Left lung (tissue), 10 donors: Measurements from ENCODE around the gene PPARA. TPM values are rescaled to one million over a fixed set of nuclear protein-coding genes. Genes with fewer than 3 reads are reported as not detected.
"Not testable (repeated sequence)": the region's sequence is repeated elsewhere in the genome, so short reads cannot be mapped to it uniquely, and the experiment has no call there.

Experiments used
- ATAC-seq: fragments of 200-7000 bp; cut with Tn5 transposase; one replicate; pipeline ENCODE4 v1.9.1; 2020; ENCODE audit warnings: moderate library complexity
- DNase-seq, 4 donors: peaks; one replicate each; pipeline ENCODE4 v3.0.0-alpha.2; 2013 to 2020
- H3K27ac ChIP-seq, 2 donors: fragments of 200-600 bp; sonication (generic) in 1 of 2; one replicate each; pipeline versions ENCODE4 v1.5.0 to v1.8.0; 2020 to 2021
- H3K27me3 ChIP-seq, 2 donors: fragments of 200-600 bp; sonication (generic) in 1 of 2; one replicate each; pipeline versions ENCODE4 v1.5.0 to v1.8.0; 2020 to 2021
- H3K36me3 ChIP-seq, 2 donors: fragments of 200-600 bp; sonication (generic) in 1 of 2; one replicate each; pipeline versions ENCODE4 v1.5.0 to v1.8.0; 2020 to 2021
- H3K4me1 ChIP-seq, 2 donors: fragments of 200-600 bp; one replicate each; pipeline ENCODE4 v1.8.0; 2021
- H3K4me3 ChIP-seq, 2 donors: fragments of 200-600 bp; sonication (generic) in 1 of 2; one replicate each; pipeline versions ENCODE4 v1.5.0 to v1.8.0; 2020 to 2021; ENCODE audit warnings: mild to moderate bottlenecking in 1 of 2
- H3K9me3 ChIP-seq, 2 donors: fragments of 200-600 bp; sonication (generic) in 1 of 2; one replicate each; pipeline versions ENCODE4 v1.5.0 to v1.8.0; 2020 to 2021
- CTCF ChIP-seq, 2 donors: fragments of 200-600 bp; sonication (generic) in 1 of 2; IDR thresholded peaks; one replicate each; pipeline versions ENCODE4 v1.5.0 to v1.8.0; 2021; ENCODE audit warnings: antibody characterized with exemption in 2 of 2
- intact Hi-C, 2 donors: fragments of 100-400 bp; cut with DNase I; formaldehyde crosslinking; loops; one replicate each; pipeline versions ENCODE4 v1.11.2 to v1.14.2; 2022
- polyA plus RNA-seq, 6 donors: library from polyadenylated mRNA; unstranded; fragments of 120-200 nt; gene quantifications; one replicate each; pipeline ENCODE4 v1.2.1, GENCODE V29; 2013; ENCODE audit not compliant: insufficient read length in 6 of 6
- total RNA-seq, 2 donors: library from RNA; stranded (reverse); fragmentation: NEBNext Ultra II Directional; extraction: Animal tissue kit (Norgen Biotek cat#: 25700); gene quantifications; one replicate each; pipeline ENCODE4 v1.2.1, GENCODE V29; 2021
- donor health status: DM: no; HTN: yes; CAD: no.
- donor health status: DM: no; HTN: no; CAD: no.

The PPARA gene
- total and polyA plus RNA-seq, 8 donors: 13.8 to 22.3 (median 15.8) TPM

- H3K4me1 ChIP-seq: peaks cover 0 to 20% of the 10 kb centered on the region in 2 donors
- no peak for ATAC-seq
- no peak for DNase-seq
- H3K27me3 ChIP-seq: peaks cover 0 to 25% of the 10 kb centered on the region in 2 donors
- H3K27ac ChIP-seq: no peak overlapping the region
- no peaks in the 10 kb centered on the region for H3K36me3 ChIP-seq
- no peaks in the 10 kb centered on the region for H3K9me3 ChIP-seq
- intact Hi-C loops: no loop called here
- H3K4me3 ChIP-seq: no peak overlapping the region
- no peak for TF ChIP-seq CTCF (IDR thresholded peaks at IDR 0.05)
Observed at GRCh38 chr22:46259374-46259773, 109.0 kb downstream of the PPARA start.

- H3K27me3 ChIP-seq: peaks cover 0 to 25% of the 10 kb centered on the region in 2 donors
- no peak for ATAC-seq
- no peak overlapping the region for H3K27ac ChIP-seq
Observed at GRCh38 chr22:46260038-46260437, 109.7 kb downstream of the PPARA start.

GRCh38 chr22:46262449-46263215, 112.3 kb downstream of the PPARA start:
- DNase-seq (peak in 3 of 4 donors; percentile 55 to 94 (median 79)), ATAC-seq (peak; percentile 77)
- H3K27me3 ChIP-seq: peaks cover 0 to 25% of the 10 kb centered on the region in 2 donors
- no peak overlapping the region for H3K27ac ChIP-seq
- peak overlapping the region in 1 of 2 donors; percentile 23 for H3K4me3 ChIP-seq
- intact Hi-C loops: no loop called here
- H3K36me3 ChIP-seq: no peaks in the 10 kb centered on the region
- TF ChIP-seq CTCF (IDR thresholded peaks at IDR 0.05): peak; percentile 12 to 50
- no peaks in the 10 kb centered on the region for H3K9me3 ChIP-seq
- H3K4me1 ChIP-seq: peaks cover 0 to 30% of the 10 kb centered on the region in 2 donors

More at GRCh38 chr22:46260038-46260437, 109.7 kb downstream of the PPARA start:
- no peak overlapping the region for H3K4me3 ChIP-seq
- intact Hi-C loops: no loop called here
- peaks cover 0 to 20% of the 10 kb centered on the region in 2 donors for H3K4me1 ChIP-seq
- TF ChIP-seq CTCF (IDR thresholded peaks at IDR 0.05): no peak
- no peaks in the 10 kb centered on the region for H3K36me3 ChIP-seq
- H3K9me3 ChIP-seq: no peaks in the 10 kb centered on the region
- no peak for DNase-seq

- Histone ChIP-seq H3K36me3 (no peaks in the 10 kb centered on the region), H3K27me3 (peaks cover 0 to 25% of the 10 kb centered on the region in 2 donors), H3K4me1 (peaks cover 0 to 32% of the 10 kb centered on the region in 2 donors), H3K27ac (no peak within 1 kb of the TSS), H3K4me3 (peak within 1 kb of the TSS in 1 of 2 donors; percentile 23), H3K9me3 (no peaks in the 10 kb centered on the region)
- ATAC-seq: no peak
- no peak for TF ChIP-seq CTCF (IDR thresholded peaks at IDR 0.05)
- no peak for DNase-seq
- intact Hi-C loops: no loop called here
Observed at GRCh38 chr22:46263216-46263590, 112.9 kb downstream of the PPARA start, which contains the start of gene PKDREJ. PKDREJ (minus strand) TSS chr22:46263343; CDS start chr22:46263322, 21 bp downstream.

- H3K9me3 ChIP-seq, H3K27ac ChIP-seq, H3K36me3 ChIP-seq, intact Hi-C loops, DNase-seq, H3K4me3 ChIP-seq, ATAC-seq: not testable (repeated sequence)
- Histone ChIP-seq H3K4me1 (peaks cover 12 to 34% of the 10 kb centered on the region in 2 donors), H3K27me3 (peaks cover 0 to 25% of the 10 kb centered on the region in 2 donors)
Observed at GRCh38 chr22:46264520-46264919, 114.2 kb downstream of the PPARA start.

- H3K27ac ChIP-seq, intact Hi-C loops, H3K9me3 ChIP-seq, H3K4me3 ChIP-seq, DNase-seq, ATAC-seq, H3K36me3 ChIP-seq: not testable (repeated sequence)
- peaks cover 14 to 40% of the 10 kb centered on the region in 2 donors for H3K4me1 ChIP-seq
- peaks cover 0 to 25% of the 10 kb centered on the region in 2 donors for H3K27me3 ChIP-seq
Observed at GRCh38 chr22:46265627-46266026, 115.3 kb downstream of the PPARA start.
